Fibroblast of villous mesenchyme (primary cell): ENCODE measurements around the gene PIGH. TPM values are rescaled to one million over a fixed set of nuclear protein-coding genes. Genes with fewer than 3 reads are reported as not detected.

Source experiments
- DNase-seq: peaks from one replicate; pipeline ENCODE4 v3.0.0-alpha.2; 2010; ENCODE audit warnings: low read depth
- H3K4me3 ChIP-seq: 2 replicates; pipeline ENCODE4 v1.5.1; 2011; ENCODE audit warnings: low read depth, mild to moderate bottlenecking, low read length
- total RNA-seq: library from RNA; depleted of rRNA; stranded (reverse); fragments of >200 nt; gene quantifications from 2 replicates; pipeline ENCODE4 v1.2.3, GENCODE V29; 2012
- TF ChIP-seq, protein P1 (sequence below): IDR thresholded peaks from 2 replicates; pipeline ENCODE4 v1.5.1; 2012; ENCODE audit warnings: low read depth, mild to moderate bottlenecking, low read length; ENCODE audit not compliant: insufficient read depth

PIGH gene
- total RNA-seq, 1 donor, result 15.5 TPM

DNA sequence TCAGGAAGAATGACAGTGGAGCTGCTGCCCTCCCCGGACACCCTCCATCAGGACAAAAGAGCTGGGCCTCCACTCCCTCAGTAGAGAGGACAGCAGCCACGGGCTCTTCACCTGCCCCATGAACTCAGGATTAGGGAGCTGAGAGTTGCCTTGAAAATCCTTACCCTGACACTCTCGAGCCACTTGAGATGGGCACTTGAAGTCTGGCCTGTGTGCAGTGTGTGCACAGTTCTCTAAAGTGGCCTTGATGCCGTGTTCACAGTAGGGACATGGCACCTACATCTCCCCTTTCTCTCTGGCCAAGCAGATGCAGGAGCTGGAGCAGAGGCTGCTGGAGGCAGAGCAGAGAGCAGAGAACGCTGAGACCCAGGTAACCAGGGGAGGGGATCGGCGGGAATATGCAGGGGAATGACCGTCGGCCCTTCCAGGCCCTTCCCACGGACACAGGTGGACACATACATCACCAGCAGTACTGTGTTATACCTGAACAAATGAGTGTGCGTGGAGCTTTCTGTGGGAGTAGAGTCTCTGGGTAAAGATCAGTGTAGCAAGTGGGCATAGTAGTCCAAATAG is 44.5 kb downstream of the PIGH start:
- DNase-seq, result no peak
- TF ChIP-seq, protein P1, sequence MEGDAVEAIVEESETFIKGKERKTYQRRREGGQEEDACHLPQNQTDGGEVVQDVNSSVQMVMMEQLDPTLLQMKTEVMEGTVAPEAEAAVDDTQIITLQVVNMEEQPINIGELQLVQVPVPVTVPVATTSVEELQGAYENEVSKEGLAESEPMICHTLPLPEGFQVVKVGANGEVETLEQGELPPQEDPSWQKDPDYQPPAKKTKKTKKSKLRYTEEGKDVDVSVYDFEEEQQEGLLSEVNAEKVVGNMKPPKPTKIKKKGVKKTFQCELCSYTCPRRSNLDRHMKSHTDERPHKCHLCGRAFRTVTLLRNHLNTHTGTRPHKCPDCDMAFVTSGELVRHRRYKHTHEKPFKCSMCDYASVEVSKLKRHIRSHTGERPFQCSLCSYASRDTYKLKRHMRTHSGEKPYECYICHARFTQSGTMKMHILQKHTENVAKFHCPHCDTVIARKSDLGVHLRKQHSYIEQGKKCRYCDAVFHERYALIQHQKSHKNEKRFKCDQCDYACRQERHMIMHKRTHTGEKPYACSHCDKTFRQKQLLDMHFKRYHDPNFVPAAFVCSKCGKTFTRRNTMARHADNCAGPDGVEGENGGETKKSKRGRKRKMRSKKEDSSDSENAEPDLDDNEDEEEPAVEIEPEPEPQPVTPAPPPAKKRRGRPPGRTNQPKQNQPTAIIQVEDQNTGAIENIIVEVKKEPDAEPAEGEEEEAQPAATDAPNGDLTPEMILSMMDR, result no peak
- no peak overlapping the region for H3K4me3 ChIP-seq

DNA sequence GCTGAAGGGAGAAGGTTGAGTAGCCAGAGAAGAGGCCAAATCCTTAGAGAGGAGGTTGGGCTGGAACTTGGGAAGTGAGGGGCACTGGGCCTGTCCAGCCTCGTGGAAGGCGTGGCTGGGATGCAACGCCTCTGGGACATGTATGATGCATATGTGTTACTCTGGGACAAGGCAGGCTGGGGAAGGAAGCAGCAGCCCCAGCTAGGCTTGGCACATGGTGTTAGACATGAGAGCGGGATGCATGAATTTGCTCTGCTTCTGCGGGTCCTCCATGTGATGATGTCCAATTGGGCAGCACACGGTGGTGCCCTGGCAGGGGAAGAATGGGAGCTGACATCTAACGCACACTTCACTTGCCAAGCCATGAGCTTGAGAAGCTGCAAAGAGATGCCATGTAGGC is 45.7 kb downstream of the PIGH start:
- no peak for DNase-seq
- TF ChIP-seq, protein P1, result no peak
- no peak overlapping the region for H3K4me3 ChIP-seq

DNA sequence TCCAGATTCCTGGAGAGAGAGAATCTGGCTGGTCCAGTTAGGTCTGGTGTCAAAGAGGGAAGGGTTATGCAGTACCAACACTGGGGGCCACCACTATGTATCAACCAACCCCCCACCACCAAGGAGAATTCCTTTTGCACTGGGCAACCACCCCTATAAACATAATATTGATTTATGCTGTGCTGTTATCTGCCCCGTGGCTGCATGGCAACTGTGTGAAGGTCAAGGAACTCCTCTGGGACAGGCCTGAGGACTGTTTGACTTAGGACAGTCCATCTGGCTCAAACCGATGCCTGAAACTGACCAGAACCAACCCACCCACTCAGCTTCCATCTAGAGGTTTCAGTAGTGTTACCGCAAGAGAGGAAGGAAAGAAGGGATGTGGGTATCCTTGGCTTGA is 46.5 kb downstream of the PIGH start:
- no peak for DNase-seq
- TF ChIP-seq, protein P1, result no peak
- H3K4me3 ChIP-seq, result no peak overlapping the region

GRCh38 chr14:67551940-67552339 is 48.1 kb downstream of the PIGH start:
- no peak for DNase-seq
- TF ChIP-seq, protein P1, result no peak
- H3K4me3 ChIP-seq, result no peak overlapping the region

- TF ChIP-seq, protein P1, result no peak
- DNase-seq, result no peak
- H3K4me3 ChIP-seq, result no peak overlapping the region
Measured at GRCh38 chr14:67551123-67551522, 48.9 kb downstream of the PIGH start.

DNA sequence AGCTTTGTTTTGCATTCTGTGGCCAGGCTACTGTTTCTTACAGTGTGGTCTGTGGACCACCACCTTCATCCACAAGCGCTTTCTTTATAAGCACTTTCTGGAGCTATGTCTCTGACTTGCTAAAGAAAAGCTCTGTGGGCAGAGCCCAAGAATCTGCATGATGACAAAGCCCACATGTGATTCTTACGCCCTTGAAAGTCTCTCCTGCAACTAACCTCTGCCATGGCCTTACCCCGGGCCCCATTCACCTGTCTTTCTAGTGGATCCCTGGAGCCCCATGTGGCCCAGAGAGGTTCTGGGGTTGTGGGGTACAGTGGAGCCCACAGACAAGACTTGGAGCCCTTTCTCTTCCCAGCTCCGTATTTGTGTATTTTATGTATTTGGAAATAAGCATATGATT is 50.3 kb downstream of the PIGH start:
- DNase-seq, result no peak
- TF ChIP-seq, protein P1, result no peak
- H3K4me3 ChIP-seq, result no peak overlapping the region

DNA sequence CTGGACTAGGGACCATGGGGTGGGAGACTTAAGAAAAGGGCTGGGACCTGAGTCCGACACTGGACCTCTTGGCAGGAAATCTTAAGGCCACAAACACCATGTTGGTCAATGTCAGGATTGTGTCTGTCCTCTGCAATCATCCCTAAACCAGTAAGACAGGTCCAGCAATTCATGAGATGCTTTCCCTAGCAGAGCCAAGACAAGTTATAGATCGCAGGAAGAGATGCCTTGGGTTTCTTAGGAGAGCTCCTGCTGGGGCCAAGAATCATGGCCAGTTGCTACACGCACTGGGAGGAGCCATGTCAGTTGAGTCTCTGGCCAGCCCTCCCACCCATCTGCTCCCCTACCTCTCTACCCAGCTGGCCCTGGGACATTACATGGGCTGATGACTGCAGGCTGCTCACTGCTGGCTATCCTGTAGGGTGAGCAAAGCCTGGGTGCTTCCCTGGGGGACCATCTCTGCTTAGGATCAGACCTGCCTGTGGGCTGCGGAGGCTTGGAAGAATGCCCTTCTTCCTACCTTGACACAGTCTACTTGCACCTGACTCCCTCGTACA is 52.8 kb downstream of the PIGH start:
- no peak overlapping the region for H3K4me3 ChIP-seq
- DNase-seq, result no peak
- TF ChIP-seq, protein P1, result no peak
